ENCODE results near the gene TMEM213. TPM values are rescaled to one million over a fixed set of nuclear protein-coding genes. Genes with fewer than 3 reads are reported as not detected.

The TMEM213 gene
- total and polyA plus RNA-seq, 2 of the 13 experiments (the other 11 are each of a cell fraction or from before 2014, with no cell fraction given) = not detected

GRCh38 chr7:138752518-138753149 is 45.2 kb upstream of the TMEM213 start (continued):
- TF ChIP-seq, protein P1, sequence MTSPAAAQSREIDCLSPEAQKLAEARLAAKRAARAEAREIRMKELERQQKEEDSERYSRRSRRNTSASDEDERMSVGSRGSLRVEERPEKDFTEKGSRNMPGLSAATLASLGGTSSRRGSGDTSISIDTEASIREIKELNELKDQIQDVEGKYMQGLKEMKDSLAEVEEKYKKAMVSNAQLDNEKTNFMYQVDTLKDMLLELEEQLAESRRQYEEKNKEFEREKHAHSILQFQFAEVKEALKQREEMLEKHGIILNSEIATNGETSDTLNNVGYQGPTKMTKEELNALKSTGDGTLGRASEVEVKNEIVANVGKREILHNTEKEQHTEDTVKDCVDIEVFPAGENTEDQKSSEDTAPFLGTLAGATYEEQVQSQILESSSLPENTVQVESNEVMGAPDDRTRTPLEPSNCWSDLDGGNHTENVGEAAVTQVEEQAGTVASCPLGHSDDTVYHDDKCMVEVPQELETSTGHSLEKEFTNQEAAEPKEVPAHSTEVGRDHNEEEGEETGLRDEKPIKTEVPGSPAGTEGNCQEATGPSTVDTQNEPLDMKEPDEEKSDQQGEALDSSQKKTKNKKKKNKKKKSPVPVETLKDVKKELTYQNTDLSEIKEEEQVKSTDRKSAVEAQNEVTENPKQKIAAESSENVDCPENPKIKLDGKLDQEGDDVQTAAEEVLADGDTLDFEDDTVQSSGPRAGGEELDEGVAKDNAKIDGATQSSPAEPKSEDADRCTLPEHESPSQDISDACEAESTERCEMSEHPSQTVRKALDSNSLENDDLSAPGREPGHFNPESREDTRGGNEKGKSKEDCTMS (CRISPR knock-in tag; conservative IDR thresholded peaks at IDR 0.05) = no peak
- TF ChIP-seq NR2F6 (IDR thresholded peaks at IDR 0.05) (peak; percentile 89), NR2F6 (CRISPR knock-in tag; IDR thresholded peaks at IDR 0.05) (peak; percentile 88), SP140L (CRISPR knock-in tag; IDR thresholded peaks at IDR 0.05; ENCODE audit: borderline replicate concordance) (no peak), ASH2L (IDR thresholded peaks at IDR 0.05; ENCODE audit: insufficient read length, low read depth, low read length) (no peak), ZNF746 (CRISPR knock-in tag; IDR thresholded peaks at IDR 0.05) (no peak), ZNF513 (CRISPR knock-in tag; conservative IDR thresholded peaks at IDR 0.05) (no peak), ZBTB26 (CRISPR knock-in tag; IDR thresholded peaks at IDR 0.05; ENCODE audit: borderline replicate concordance) (no peak), FOXA3 (CRISPR knock-in tag; IDR thresholded peaks at IDR 0.05) (0 out of 2 replicates have a peak, but pooled peaks have one; percentile 43), ZNF292 (CRISPR knock-in tag; IDR thresholded peaks at IDR 0.05; ENCODE audit: borderline replicate concordance, low read depth) (peak; percentile 52; the same call in 1 of the 2 replicates), TEAD3 (CRISPR knock-in tag; optimal IDR thresholded peaks at IDR 0.05; ENCODE audit: borderline replicate concordance) (no peak), CHD2 (IDR thresholded peaks at IDR 0.05; ENCODE audit: low read depth, low read length) (no peak), ZNF138 (CRISPR knock-in tag; IDR thresholded peaks at IDR 0.05; ENCODE audit: low read depth) (no peak), IKZF4 (CRISPR knock-in tag; IDR thresholded peaks at IDR 0.05; ENCODE audit: borderline replicate concordance, low read depth, not compliant biosample characterization) (no peak), ZNF605 (CRISPR knock-in tag; IDR thresholded peaks at IDR 0.05) (0 out of 2 replicates have a peak, but pooled peaks have one; percentile 38), MTA1 (CRISPR knock-in tag; IDR thresholded peaks at IDR 0.05; ENCODE audit: borderline replicate concordance) (no peak)
- TF ChIP-seq, protein P2, sequence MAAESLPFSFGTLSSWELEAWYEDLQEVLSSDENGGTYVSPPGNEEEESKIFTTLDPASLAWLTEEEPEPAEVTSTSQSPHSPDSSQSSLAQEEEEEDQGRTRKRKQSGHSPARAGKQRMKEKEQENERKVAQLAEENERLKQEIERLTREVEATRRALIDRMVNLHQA (CRISPR knock-in tag; IDR thresholded peaks at IDR 0.05) = no peak
- TF ChIP-seq, protein P3, sequence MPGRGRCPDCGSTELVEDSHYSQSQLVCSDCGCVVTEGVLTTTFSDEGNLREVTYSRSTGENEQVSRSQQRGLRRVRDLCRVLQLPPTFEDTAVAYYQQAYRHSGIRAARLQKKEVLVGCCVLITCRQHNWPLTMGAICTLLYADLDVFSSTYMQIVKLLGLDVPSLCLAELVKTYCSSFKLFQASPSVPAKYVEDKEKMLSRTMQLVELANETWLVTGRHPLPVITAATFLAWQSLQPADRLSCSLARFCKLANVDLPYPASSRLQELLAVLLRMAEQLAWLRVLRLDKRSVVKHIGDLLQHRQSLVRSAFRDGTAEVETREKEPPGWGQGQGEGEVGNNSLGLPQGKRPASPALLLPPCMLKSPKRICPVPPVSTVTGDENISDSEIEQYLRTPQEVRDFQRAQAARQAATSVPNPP (CRISPR knock-in tag; IDR thresholded peaks at IDR 0.05) = no peak
- TF ChIP-seq, protein P4, sequence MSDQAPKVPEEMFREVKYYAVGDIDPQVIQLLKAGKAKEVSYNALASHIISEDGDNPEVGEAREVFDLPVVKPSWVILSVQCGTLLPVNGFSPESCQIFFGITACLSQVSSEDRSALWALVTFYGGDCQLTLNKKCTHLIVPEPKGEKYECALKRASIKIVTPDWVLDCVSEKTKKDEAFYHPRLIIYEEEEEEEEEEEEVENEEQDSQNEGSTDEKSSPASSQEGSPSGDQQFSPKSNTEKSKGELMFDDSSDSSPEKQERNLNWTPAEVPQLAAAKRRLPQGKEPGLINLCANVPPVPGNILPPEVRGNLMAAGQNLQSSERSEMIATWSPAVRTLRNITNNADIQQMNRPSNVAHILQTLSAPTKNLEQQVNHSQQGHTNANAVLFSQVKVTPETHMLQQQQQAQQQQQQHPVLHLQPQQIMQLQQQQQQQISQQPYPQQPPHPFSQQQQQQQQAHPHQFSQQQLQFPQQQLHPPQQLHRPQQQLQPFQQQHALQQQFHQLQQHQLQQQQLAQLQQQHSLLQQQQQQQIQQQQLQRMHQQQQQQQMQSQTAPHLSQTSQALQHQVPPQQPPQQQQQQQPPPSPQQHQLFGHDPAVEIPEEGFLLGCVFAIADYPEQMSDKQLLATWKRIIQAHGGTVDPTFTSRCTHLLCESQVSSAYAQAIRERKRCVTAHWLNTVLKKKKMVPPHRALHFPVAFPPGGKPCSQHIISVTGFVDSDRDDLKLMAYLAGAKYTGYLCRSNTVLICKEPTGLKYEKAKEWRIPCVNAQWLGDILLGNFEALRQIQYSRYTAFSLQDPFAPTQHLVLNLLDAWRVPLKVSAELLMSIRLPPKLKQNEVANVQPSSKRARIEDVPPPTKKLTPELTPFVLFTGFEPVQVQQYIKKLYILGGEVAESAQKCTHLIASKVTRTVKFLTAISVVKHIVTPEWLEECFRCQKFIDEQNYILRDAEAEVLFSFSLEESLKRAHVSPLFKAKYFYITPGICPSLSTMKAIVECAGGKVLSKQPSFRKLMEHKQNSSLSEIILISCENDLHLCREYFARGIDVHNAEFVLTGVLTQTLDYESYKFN (CRISPR knock-in tag; conservative IDR thresholded peaks at IDR 0.05) = peak; percentile 60

Data from HepG2 (cell line).